T-helper 22 cell (primary cell): ENCODE results near the gene FGF18.
"Not testable (repeated sequence)": the region's sequence is repeated elsewhere in the genome, so short reads cannot be mapped to it uniquely, and the experiment has no call there.

Experiments used
- DNase-seq: peaks from one replicate; pipeline ENCODE4 v3.0.0-alpha.2; 2020; ENCODE audit warnings: low read depth

Gene FGF18

GRCh38 chr5:171400169-171400568 is 19.3 kb upstream of the FGF18 start:
- no peak for DNase-seq

GRCh38 chr5:171401167-171401947 is 18.1 kb upstream of the FGF18 start:
- no peak for DNase-seq

DNA sequence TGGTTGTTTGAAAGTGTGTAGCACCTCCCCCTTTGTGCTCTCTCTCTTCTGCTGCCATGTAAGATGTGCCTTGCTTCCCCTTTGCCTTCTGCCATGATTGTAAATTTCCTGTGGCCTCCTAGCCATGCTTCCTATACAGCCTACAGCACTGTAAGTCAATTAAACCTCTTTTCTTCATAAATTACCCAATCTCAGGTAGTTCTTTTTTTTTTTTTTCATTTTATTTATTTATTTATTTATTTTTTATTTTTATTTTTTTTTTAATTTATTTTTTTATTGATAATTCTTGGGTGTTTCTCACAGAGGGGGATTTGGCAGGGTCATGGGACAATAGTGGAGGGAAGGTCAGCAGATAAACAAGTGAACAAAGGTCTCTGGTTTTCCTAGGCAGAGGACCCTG is 16.7 kb upstream of the FGF18 start:
- not testable (repeated sequence) for DNase-seq

- no peak for DNase-seq
Measured at GRCh38 chr5:171405615-171406014, 13.8 kb upstream of the FGF18 start.

- no peak for DNase-seq
Measured at GRCh38 chr5:171407234-171407633, 12.2 kb upstream of the FGF18 start.

- DNase-seq, result no peak
Measured at GRCh38 chr5:171409164-171410136, 10.0 kb upstream of the FGF18 start.

- DNase-seq, result no peak
Measured at GRCh38 chr5:171410181-171410580, 9.3 kb upstream of the FGF18 start.

DNA sequence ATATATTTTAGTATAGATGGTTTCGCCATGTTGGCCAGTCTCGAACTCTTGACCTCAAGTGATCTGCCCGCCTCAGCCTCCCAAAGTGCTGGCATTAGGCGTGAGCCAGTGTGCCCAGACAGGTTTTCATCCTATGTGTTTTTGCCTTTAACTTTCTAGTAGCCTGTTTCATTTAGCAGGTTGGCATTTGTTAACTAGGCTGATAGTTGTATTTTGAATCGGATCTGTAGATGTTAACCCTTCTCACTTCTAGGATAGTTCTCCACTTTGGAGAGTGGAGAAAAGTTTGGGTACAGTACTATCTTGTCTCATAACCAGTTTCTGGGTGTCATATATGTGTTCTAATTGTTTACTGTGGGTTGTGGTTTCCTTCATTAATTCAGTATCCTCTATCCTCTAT is 7.3 kb upstream of the FGF18 start:
- no peak for DNase-seq

GRCh38 chr5:171413153-171413910 is 6.1 kb upstream of the FGF18 start:
- no peak for DNase-seq

GRCh38 chr5:171413993-171414392 is 5.5 kb upstream of the FGF18 start:
- not testable (repeated sequence) for DNase-seq

DNA sequence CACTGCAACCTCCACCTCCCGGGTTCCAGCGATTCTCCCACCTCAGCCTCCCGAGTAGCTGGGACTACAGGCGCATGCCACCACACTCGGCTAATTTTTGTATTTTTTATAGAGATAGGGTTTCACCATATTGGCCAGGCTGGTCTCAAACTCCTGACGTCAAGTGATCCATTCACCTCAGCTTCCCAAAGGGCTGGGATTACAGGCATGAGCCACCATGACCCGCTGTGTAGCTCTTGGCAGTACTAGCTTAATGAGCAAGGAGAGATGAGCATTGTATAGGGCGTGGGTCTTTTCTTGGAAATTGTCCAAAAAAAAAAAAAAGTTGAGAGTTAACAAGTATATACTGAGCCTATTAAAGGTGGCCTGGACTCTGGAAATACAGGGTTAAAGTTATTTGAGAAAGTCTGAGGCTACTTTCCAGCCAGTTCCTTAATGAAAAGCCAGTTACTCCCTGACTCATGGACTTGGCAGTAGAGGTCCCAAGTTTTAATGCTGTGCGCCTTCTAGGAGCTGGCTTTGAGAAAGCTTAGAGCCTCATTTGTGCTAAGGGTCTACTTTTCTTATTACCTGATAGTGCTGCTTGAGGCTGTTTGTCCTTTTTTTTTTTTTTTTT is 4.2 kb upstream of the FGF18 start:
- DNase-seq, result no peak

- DNase-seq, result no peak
Measured at GRCh38 chr5:171416160-171417049, 3.0 kb upstream of the FGF18 start.

DNA sequence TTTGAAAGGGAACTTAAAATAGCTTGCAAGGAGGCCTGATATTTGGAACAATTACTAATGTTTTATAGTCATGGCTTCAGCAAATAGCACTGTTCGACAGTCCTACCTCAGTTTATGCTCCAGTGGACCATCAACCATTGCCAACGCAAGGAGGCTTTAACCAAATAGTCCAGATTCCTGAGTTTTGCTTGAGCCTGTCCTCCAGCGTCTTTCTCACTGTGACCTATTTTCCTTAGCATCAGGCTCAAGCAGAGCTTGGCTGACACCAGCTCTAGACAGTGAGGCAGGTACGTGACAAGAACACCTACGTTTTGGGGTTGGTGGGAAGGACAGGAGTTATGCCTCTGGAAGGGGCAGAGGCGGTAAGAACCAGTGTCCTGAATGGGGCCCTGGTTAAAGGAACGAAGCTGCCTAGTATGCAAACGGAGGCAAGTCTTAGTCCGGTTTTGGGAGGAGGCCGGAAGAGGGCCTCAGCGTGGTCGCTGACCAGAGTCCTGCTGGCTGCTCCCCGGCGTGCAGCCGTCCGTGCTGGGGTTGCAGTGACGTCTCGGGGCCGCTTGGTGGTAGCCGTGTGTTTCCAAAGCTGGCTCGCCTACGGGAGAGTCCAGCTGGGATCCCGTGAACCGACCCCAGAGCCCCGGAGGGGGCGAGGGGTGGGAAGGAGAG is 998 bp upstream of the FGF18 start:
- no peak for DNase-seq

GRCh38 chr5:171419688-171420430 is 412 bp downstream of the FGF18 start:
- no peak for DNase-seq

GRCh38 chr5:171420431-171421241 is 1.2 kb downstream of the FGF18 start:
- DNase-seq, result no peak

GRCh38 chr5:171421331-171422262 is 2.1 kb downstream of the FGF18 start:
- no peak for DNase-seq

- DNase-seq, result no peak
Measured at GRCh38 chr5:171422495-171422894, 3.0 kb downstream of the FGF18 start.
